GM12878 (cell line): ENCODE results near the gene SLIT1. TPM values are rescaled to one million over a fixed set of nuclear protein-coding genes. Genes with fewer than 3 reads are reported as not detected.

ENCODE experiments used
- ATAC-seq: fragments of 200-7000 bp; cut with Tn5 transposase; 3 replicates; pipeline ENCODE4 v1.9.1; 2020; ENCODE audit warnings: mild to moderate bottlenecking, moderate library complexity
- BruUV-seq: library from RNA; stranded (reverse); fragments of 400-500 nt; replicated peaks from 2 replicates; lab custom pipeline; 2021; lab: Mats Ljungman, UMichigan
- CTCF ChIA-PET: fragments of 300-600 bp; sonication (Branson Sonifier 250); formaldehyde crosslinking; extraction: SDS; loops from one replicate; lab custom pipeline; 2021; ENCODE audit warnings: inconsistent platforms; lab: Yijun Ruan, JAX
- POLR2A ChIA-PET: fragments of 350-600 bp; formaldehyde crosslinking; extraction: SDS; loops from one replicate; lab custom pipeline; 2021; ENCODE audit warnings: inconsistent platforms; lab: Charles Lee
- RAD21 ChIA-PET: fragments of 300-600 bp; sonication (Branson Sonifier 250); formaldehyde crosslinking; loops from one replicate; lab custom pipeline; 2023; ENCODE audit warnings: antibody characterized with exemption; ENCODE audit not compliant: unreplicated experiment; lab: Charles Lee
- SMC1A ChIA-PET: fragments of 300-600 bp; sonication (Branson Sonifier 250); formaldehyde crosslinking; loops from one replicate; lab custom pipeline; 2023; ENCODE audit not compliant: unreplicated experiment, uncharacterized antibody; lab: Charles Lee
- DNase-seq: peaks from one replicate; pipeline ENCODE4 v3.0.0-alpha.2; 2011; ENCODE audit warnings: low read depth, low spot score
- FAIRE-seq: peaks from 3 replicates; lab custom pipeline; 2011; peaks lifted over from hg19 to GRCh38; lab: Jason Lieb, UNC
- H2AFZ ChIP-seq: 2 replicates; pipeline ENCODE4 v1.6.0; 2011; ENCODE audit warnings: low read depth, low read length, control low read depth; ENCODE audit not compliant: control insufficient read depth
- H3K27ac ChIP-seq: 2 replicates; pipeline ENCODE4 v1.5.1; 2011; ENCODE audit warnings: control low read depth; ENCODE audit not compliant: control insufficient read depth, insufficient read depth
- H3K27me3 ChIP-seq, 2 experiments: replicated peaks in 1 of 2; 2 replicates each; pipeline versions ENCODE4 v1.6.0 to v1.6.1; 2011; ENCODE audit warnings: low read length in 1 of 2; ENCODE audit not compliant: control insufficient read depth in 2 of 2, insufficient read depth in 2 of 2
- H3K36me3 ChIP-seq, 2 experiments: 2 replicates each; pipeline ENCODE4 v1.5.1; 2011; ENCODE audit warnings: low read length in 1 of 2; ENCODE audit not compliant: control insufficient read depth in 2 of 2, insufficient read depth in 2 of 2
- H3K4me1 ChIP-seq: 2 replicates; pipeline ENCODE4 v1.6.1; 2011; ENCODE audit warnings: mild to moderate bottlenecking, low read length, moderate library complexity, mixed read lengths; ENCODE audit not compliant: control insufficient read depth, insufficient read depth
- H3K4me2 ChIP-seq: 2 replicates; pipeline ENCODE4 v1.6.0; 2011; ENCODE audit warnings: control low read depth; ENCODE audit not compliant: control insufficient read depth, insufficient read depth
- H3K4me3 ChIP-seq: fragments of 200-600 bp; sonication (generic); 2 replicates; pipeline ENCODE4 v1.5.1; 2016
- H3K79me2 ChIP-seq: 2 replicates; pipeline ENCODE4 v1.6.0; 2011; ENCODE audit warnings: low read length; ENCODE audit not compliant: control insufficient read depth, insufficient read depth
- H3K9ac ChIP-seq: 2 replicates; pipeline ENCODE4 v1.8.0; 2011; ENCODE audit warnings: low read length, control low read depth, mixed read lengths; ENCODE audit not compliant: control insufficient read depth, insufficient read depth
- H3K9me3 ChIP-seq: replicated peaks from 3 replicates; pipeline ENCODE4 v1.5.1; 2011; ENCODE audit warnings: mild to moderate bottlenecking, low read length; ENCODE audit not compliant: control insufficient read depth, insufficient read depth
- H4K20me1 ChIP-seq: 2 replicates; pipeline ENCODE4 v1.6.0; 2011; ENCODE audit not compliant: control insufficient read depth, insufficient read depth
- REST ChIP-seq: IDR thresholded peaks from 2 replicates; pipeline ENCODE4 v1.6.1; 2012; ENCODE audit warnings: mild to moderate bottlenecking, low read depth, low read length
- SRF ChIP-seq, 2 experiments: IDR thresholded peaks; 2 replicates each; pipeline ENCODE4 v1.6.1; 2011; ENCODE audit warnings: low read depth in 2 of 2, low read length in 2 of 2, mild to moderate bottlenecking in 1 of 2, moderate library complexity in 1 of 2
- ZSCAN29 ChIP-seq: fragments of 450-650 bp; IDR thresholded peaks from 2 replicates; pipeline ENCODE4 v1.6.1; 2017; ENCODE audit warnings: mild to moderate bottlenecking, moderate library complexity
- WGBS: methylation state at CpG from one replicate; pipeline ENCODE4 v1.1.6; 2016; ENCODE audit warnings: low lambda C conversion rate; ENCODE audit not compliant: insufficient replicate concordance, insufficient coverage; ENCODE audit errors: missing lambda C conversion rate; 5-methylcytosine and 5-hydroxymethylcytosine counted together
- in situ Hi-C: fragments of 300-500 bp; cut with MboI; formaldehyde crosslinking; loops from 9 replicates; pipeline ENCODE4 v1.14.3; 2018; ENCODE audit warnings: mixed read lengths
- intact Hi-C: fragments of 100-400 bp; cut with micrococcal nuclease; formaldehyde crosslinking; loops from one replicate; pipeline ENCODE4 v1.14.2; 2022; ENCODE audit not compliant: unreplicated experiment
- polyA plus RNA-seq, 11 experiments: library from polyadenylated mRNA; depleted of rRNA in 4 of 11; unstranded in 6 of 11; stranded (reverse) in 5 of 11; fragments of >200 nt; fragmentation: Nextera tagmentation in 4 of 11; fragmentation: Illumina TruSeq in 1 of 11; extraction: Ambion mirVana in 4 of 11; extraction: Trizol in 1 of 11; gene quantifications; 1 replicate in 1 of 11; 2 replicates in 10 of 11; pipeline versions ENCODE4 v1.2.1 to v1.2.3, GENCODE V29; 2011 to 2016; ENCODE audit warnings: inconsistent platforms in 2 of 11, missing spikeins in 2 of 11, low read depth in 1 of 11
- total RNA-seq, 4 experiments: library from RNA; depleted of rRNA in 3 of 4; stranded (reverse); fragments of >200 nt in 3 of 4; fragmentation: Illumina TruSeq in 1 of 4; extraction: Trizol in 1 of 4; gene quantifications; 2 replicates each; pipeline versions ENCODE4 v1.2.1 to v1.2.3, GENCODE V29; 2013 to 2021

SLIT1 gene
- total and polyA plus RNA-seq, 10 of the 15 experiments (the other 5 are each of a cell fraction or from before 2014, with no cell fraction given), result 0.04 to 0.19 (median 0.06) TPM; not detected in 4

GRCh38 chr10:97049670-97050069, 136.1 kb downstream of the SLIT1 start (continued):
- no peak for TF ChIP-seq REST

- intact Hi-C loops, result no loop called here
- Histone ChIP-seq H3K79me2 (no peaks in the 10 kb centered on the region), H3K4me3 (no peak overlapping the region), H3K27ac (no peak overlapping the region), H3K36me3 (no peaks in the 10 kb centered on the region), H3K27me3 (no peaks in the 10 kb centered on the region), H3K4me1 (peaks cover 8% of the 10 kb centered on the region), H2AFZ (no peak overlapping the region), H3K9me3 (no peaks in the 10 kb centered on the region; the same call in 1 of the 3 replicates), H3K4me2 (no peak overlapping the region), H4K20me1 (no peaks in the 10 kb centered on the region), H3K9ac (no peak overlapping the region)
- DNase-seq, result no peak
- POLR2A ChIA-PET, result no interaction called here
- BruUV-seq, result no TSS peak
- TF ChIP-seq SRF (IDR thresholded peaks at IDR 0.05; ENCODE audit: low read depth in 2 of 2, low read length in 2 of 2), result no peak
- TF ChIP-seq ZSCAN29, result no peak
- ATAC-seq, result no peak
- 62% methylated on average over 21 of the region's 23 CpGs for WGBS
- SMC1A ChIA-PET, result no interaction called here
- in situ Hi-C loops, result no loop called here
- FAIRE-seq, result no peak
- RAD21 ChIA-PET, result no interaction called here
- CTCF ChIA-PET, result interaction anchor here (0.7 kb wide), 1 partner anchor 11 kb away, joined by 3 read pairs; no protein-coding TSS in a partner anchor
Observed at GRCh38 chr10:97048649-97049427, 136.9 kb downstream of the SLIT1 start.
